HG03469 (cell line): ENCODE measurements around the gene HAND2.

Source experiments
- ATAC-seq: cut with Tn5 transposase; IDR thresholded peaks from one replicate; pipeline ENCODE4 v1.9.1; 2021; ENCODE audit warnings: mild to moderate bottlenecking, moderate library complexity, moderate number of reproducible peaks; ENCODE audit not compliant: unreplicated experiment

HAND2 gene

DNA sequence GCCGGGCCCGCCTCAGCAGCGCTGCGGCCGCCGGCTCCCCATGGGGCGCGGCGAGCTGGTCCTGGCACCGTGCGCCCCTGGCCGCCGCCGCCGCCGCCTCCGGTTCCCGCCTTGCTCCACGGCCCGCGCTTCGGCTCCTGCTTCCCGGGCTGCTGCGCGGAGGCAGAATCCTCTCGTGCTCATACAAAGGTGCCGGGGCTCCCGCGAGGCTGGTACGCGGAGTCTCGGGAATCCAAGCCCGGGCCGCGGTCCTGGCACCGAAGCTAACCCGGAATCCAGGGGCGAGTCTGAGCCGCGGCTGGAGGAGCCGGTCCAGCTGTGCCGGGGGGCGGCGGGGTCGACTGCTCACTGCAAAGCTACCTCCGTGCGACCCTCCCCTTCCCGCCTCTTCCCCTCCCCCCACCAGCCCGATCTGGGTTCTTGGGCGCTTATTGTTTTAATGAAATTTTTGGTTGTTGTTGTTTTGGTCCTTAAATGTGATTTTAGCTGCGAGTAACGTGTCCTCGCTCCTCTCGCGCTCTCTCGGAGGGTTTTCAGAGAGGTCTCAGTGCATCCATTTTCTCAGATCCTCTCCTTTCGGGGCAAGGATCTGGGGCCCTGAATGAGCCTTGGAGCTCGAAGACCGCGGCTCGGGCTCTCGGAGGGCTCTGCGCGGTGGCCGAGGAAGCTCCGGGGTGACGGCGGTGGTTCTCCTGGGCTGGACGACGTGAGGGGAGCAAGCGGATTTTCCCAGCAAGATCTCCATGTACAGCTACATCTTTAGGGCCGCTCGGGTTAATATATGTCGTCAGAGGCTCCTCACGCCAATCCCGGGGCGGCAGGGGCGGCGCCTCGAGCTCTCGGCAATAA lies at the start of gene HAND2:
Gene HAND2, minus strand, starts transcription at position 753 of the 849 bp plus-strand sequence. CDS start 940 bp downstream, outside the sequence.
- no peak for ATAC-seq

DNA sequence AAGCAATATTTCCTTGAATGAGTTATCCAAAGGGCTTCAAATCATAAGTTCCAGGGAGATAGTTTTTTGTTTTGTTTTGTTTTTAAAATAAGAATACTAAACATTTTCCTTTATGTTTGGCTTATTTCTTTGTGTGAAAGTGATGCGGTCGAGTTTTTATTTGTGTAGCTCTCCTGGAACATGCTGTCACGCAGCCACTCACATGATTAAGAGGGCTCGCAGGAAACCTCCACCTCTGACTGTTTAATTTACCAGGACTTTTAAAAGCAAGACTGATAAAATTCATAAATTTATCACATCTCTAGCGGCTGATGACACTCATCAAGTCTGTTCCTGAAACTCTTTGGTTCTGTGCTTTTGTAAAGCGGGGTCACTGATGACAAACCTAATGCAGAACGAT lies 48.9 kb upstream of the HAND2 start:
- no peak for ATAC-seq

DNA sequence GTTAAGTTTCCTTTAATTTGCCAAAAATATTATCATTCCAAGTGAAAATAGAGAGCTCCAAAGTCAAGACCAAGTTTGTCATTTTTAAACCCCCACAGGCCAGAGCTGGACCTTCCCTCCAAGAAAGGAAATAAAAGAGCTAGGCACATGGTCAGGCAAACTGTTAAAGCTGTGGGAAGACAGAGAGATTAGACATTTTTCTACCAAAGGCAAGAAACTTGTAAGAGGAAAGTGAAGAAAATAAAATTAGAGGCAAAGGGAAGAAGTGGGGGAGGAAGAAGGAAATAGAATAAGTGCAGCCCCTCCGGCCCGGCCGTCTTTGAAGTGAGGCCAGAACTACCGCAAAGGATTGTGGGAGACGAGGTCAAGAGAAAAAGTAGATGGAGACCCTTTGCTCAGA lies 47.9 kb upstream of the HAND2 start:
- ATAC-seq: no peak

DNA sequence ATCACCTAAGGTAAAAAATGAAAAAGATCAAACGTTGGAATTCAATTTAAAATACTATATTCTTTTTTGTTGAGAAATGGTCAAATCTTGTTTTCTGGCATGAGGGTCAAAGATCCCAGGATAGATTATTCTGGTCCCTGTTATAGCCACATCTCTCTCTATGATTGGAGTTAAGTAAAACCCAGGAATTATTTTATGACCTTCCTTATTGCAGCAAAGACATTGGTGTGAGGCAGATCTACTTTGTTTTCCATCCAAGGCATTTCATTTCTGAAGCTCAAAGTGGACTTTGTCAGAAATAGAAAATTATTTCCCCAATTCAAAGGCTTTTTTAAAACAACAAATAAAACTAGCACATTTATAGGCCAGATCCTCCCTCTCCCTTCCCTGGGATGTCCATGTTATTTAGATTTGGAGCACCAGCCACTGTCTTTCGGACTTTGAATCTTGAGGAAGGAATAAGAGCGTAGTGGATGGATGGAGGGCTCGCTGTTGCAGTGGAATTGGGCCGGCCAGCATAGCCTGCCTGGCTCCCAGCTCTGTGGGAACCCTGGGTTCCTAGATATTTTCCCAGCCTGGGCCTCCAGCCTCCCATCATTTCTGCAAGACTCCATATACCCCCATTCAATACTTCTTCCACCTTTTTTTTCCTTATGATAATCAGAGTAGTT lies 45.6 kb upstream of the HAND2 start:
- no peak for ATAC-seq

DNA sequence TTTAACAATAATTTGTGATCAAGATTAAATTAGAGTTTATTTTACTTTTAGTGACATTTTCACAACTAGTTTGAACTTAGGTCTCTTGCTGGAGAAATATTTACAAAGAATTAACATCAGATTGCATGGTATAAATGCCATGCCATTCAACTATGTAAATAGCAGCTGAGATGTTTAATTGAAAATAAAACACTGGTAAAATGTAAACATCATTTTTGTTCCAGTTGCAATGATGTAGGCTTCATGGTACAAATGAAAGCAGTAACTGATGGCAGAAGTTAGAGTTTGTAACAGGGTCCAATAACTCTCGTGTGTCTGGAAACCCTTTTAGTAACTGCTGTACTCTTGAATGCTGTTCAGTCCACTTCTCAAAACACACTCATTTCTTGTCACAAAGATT lies 43.7 kb upstream of the HAND2 start:
- no peak for ATAC-seq

DNA sequence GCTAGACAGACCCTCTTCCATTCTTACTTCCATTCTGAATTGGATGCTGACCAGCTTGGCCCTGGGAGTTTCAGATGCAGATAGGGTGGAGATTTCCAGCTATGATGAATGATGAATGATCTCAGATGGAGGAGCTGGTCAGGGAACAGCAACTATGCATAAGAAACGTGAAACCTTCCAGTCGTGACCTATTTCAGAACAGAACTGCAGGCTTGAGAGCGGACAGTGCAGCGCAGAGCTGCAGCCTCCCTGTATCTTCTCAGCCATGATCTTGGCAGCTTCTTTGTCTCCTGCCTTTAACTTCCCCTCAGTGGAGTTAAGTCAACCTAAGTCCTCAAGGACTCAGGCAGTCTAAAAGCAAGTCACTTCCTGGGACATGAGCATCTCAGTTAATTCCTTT lies 43.3 kb upstream of the HAND2 start:
- no peak for ATAC-seq

DNA sequence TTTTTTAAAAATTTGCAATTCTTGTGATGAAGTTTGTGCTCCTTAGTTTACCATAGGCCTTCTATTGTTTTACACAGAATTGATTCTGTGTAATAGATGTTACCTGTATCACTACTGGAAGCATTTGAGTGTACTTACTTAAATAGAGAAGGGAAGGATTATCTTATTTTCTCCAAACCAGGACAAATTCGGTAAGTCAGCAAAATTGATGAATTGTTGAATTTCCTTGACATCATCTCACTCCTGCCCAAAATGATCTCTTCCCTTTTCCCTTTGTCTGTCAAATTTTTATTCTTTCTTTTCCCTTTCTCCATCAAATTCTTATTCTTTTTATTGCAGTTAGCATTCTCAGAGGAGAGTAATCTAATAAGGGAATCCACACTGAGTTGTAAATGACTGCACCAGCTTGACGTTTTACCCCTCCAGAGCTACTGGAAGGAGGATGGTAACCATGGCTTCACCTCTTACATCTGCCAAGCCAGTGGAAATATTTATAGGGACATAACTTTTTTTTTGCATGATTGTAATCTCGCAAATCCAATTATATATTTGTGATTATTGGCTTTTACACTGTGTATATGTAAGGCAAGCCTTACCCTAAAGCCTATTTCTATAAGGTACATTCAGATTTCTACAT lies 42.6 kb upstream of the HAND2 start:
- no peak for ATAC-seq

DNA sequence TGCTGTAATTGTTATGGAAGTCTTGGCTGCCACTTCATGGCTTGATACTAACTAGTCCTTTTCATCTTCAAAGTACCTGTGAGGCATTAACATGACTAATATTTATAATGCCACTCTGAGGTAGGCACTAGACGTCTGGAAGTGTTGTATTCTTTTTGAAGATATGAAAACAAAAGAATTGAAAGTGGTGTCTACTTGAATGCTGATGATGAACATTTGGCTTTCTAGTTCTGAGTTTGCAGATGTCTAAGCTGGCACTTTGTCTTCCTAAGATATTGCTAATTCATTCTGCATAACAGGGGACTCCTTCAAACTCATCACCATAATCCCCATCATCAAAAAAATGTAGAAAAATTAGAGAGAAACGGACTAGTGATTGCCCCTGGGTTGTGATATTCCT lies 41.6 kb upstream of the HAND2 start:
- no peak for ATAC-seq

DNA sequence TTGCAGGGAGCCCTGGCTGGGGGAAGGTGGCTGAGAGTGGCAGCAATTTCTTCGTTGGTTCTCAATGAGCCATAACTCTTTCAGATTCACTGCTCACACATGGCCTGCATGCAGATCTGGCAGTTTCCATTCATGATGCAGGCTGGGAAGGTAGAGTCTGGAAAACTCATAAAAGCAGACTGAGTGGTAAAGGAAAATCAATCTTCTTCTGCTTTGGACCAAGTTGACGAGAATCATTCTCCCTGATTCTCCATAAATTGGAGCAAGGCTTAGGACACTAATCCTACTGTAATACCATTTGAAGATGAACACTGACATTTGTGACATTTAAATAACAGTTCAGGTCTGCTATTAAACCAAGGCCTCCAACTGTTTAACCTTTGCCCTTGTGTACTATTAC lies 35.3 kb upstream of the HAND2 start:
- ATAC-seq: no peak

DNA sequence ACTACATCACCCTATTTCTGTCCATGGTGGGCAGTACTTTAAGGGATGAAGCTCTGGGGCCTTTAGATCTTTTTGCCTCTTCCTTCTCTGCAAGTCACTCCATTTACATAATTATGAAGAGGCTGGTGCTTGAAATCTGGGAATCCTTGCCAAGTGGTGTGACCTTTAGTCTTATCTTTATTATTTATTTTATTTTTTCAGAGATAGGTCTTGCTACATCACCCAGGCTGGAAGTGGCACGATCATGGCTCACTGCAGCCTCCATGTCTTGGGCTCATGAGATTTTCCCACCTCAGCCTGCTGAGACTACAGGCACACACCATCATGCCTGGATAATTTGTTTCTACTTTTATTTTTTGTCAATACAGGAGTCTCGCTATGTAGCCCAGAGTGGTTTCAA lies 34.4 kb upstream of the HAND2 start:
- ATAC-seq: no peak

DNA sequence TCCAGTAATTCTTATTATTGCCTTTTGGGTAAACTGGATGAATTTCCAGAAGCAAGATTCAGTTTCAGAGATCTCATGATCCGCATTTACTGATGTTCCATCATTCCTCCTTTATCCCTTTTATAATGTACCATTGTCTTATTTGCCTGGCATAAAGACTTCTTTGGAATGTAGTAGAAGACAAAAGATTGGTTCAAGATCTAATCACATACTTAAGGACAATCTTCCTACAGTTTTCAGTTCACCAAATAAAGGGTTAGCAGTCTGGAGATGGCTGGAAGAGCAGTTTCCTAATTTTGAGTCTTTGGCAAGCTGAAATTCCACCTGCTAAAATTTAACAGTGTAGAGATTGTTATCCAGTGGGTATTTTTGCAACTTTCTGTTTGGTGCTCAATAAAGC lies 30.9 kb upstream of the HAND2 start:
- no peak for ATAC-seq

DNA sequence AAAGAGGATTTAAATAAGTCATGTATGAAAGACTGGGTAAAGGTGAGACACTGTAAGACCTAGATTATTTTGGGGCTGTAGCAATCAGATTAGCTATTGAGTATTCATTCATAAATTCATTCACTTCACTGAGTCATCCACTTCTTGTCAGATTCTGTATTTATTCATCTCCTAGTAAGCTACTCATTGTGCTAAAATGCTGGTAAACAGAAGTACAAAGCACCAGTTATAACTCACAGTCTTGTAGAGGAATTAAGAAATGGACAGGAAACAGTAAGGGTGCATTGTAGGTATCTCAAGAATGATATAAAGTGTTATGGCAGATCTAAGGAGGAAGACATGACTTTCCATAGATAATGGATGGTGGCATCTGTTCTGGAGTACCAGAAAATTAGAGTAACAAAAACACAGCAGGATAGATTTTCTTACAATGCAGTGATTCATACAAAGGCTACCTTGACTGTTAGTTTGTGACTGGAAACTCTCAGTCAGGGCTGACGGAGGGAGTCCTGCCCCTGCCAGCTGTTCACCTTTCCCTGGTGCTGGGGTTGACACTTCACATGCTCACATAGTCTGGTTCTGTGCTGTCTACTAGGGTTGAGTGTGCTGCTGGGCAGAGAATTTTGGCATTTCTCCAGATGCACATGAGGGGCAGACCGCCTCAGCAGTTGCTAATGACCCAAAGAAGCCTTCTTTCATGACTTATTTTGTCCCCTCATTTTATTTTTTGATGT lies 26.5 kb upstream of the HAND2 start:
- ATAC-seq: no peak

DNA sequence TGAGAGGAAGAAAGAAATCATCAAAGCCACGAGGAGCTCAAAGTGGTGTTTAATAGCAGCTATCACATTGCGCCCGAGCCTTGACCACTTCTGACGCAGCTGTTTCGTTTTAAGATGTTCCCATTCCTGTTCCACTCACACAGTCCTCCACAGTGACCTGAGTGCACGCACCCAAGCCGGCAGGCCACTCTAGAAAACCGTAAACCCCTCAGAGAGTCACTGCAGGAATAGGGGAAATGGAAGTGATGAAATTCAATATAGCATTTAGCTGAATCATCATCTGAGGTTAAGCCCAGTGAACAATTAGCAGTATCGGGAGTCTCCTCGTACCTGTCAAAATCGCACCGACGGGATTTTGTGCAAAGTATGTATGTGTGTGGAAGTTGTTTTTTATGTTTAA lies 17.9 kb upstream of the HAND2 start:
- no peak for ATAC-seq

DNA sequence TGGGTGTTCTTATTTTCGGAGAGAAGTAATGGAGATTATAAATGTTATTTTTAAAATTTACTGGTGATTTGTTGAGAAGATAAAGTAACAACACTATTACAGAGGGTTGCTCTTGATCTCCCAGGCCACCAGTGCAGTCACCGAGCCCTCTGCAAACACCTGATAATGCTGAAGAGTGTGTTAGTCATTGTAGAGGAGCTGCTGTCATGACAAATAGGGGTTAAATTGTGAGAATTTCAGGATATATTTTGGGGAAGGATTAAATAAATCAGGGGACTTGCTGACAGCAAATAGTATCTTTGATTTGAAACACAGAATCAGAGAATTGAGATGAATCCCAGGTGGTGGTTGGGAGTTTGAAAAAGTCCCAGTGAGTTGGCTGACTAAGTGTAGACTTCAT lies 16.7 kb upstream of the HAND2 start:
- no peak for ATAC-seq

DNA sequence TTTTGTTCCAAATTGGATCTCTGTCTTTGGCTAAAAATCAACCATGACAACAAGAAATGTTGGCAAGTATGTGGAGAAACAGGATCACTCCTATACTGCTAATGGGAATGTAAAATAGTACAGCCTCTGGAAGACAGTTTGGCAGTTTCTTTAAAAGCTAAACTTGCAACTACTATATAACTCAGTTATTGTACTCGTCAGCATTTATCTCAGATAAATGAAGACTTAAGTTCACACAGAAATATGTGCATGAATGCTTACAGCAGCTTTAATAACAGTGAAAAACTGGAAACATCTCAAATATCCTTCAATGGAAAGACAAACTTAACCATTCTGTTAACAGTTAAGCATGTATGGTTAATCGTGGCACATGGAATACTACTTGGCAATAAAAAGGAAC lies 15.4 kb upstream of the HAND2 start:
- no peak for ATAC-seq

DNA sequence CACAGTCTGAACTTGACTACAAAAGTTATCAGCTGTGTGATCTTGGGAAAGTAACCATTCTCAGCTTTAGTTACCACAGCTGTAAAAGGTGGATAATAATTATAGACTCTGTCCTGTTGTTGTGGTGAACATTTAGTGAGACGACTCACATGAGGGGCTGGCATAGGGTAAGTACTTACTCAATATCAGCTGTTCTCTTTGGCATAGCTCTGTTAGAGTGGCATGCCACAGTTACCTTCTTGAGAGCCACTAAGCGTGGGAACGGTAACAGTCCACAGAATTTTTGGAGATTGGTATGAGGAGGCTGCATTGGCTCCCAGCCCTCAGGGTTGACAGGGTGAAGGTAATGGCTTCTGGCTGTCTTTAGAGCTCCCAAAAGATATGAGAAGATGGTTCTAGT lies 13.2 kb upstream of the HAND2 start:
- ATAC-seq: no peak

DNA sequence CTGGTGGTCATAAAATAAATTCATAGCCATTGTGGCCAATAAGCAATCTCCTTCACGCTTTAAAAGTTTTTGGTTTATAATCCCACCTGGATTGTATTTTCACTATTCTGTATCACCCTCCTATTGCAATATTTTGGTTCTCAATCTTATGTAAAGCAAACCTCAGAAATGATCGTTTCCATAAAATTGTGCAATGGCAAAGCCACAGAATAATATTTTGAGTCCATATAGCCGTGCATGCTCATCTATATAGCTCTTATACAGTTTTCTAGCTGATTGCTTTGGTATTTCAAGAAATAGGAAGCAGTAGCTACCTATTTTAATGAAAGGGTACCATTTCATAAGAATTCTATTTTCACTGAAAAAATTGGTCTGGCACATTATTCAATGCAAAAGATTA lies 10.0 kb upstream of the HAND2 start:
- no peak for ATAC-seq

DNA sequence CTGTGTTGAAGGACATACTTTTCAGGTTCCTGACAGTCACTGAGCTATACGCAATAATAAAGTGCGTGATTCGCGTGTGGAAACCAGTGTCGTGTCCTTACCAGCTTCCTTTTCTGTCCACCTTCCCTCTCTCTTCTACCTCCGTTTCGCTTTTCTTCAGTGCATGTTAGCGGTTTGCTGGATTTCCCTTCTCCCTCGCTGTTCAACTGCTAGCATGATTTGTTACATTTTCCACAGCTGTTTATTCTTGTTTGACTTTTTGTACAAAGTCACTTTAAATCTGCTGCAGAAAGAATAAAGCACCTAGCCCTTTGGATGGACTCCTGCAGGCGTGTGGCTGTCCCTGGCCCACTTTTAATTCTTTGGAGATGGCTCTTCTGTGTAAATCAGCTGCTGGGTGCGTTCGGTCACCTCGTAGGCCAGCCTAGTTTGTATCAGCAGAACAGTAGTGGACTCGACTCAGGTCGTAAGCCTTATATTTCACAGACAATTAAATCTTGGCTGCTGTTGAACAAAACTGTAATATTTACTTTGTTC lies 8.9 kb upstream of the HAND2 start:
- ATAC-seq: no peak

DNA sequence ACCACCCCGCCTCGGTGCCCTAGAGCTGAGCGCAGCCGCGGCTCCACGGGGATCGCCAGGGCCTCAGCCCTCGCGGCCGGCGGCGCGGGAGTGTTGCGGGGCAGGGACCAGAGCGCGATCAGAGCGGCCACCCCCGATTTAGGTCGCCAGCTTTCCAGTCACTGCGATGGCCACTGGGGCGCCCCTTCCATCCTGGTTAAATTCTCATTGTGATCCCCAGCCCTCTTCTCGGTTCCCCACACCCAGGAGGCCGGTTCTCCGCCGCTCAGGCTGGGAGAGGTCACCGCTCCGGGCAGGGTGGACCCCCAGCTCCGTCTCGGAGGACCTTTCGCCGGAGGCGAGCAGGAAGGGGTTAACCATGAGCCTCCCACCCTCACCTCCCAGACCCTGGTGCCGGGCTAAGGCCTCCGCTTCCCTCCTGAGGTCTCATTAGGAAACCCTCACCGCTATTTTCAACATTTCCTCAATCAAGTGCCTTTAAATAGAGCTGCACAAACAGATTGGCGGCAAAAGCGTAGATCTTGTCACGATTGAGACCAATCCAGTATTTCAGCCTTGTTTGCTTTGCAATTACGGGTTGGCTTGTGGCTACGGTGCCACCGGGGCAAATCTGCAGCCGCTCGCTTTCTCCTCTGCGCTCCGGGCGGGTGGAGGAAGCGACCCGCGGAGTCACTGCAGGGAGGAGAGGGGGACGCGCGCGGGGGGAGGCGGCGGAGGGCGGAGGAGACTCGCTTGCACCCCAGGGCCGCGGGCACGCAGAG lies 8.3 kb upstream of the HAND2 start:
- no peak for ATAC-seq

DNA sequence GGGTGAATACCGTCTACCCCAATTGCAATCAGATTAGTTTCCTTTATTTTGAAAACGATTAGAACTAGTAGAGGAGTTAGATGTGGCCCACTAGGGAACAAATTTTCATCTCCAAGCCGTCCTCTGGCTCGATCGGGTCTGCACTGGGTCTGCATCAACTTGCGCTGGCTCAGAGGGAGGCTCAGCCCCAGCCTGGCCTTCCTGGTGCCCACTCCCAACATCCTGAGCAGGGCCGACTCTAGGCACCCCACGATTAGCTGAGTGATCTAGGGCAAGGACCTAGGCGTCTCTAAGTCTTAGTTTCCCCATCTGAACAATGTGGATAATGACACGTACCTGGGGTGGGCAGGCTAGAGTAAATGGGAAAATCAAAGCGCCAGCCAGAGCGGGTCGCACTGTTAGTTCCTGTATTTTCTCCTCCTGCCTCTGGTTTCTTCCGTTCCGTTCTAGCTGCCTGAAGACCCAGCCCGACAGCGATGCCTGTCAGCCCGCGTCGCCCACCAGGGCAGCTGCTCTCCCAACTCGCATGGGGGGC lies 7.7 kb upstream of the HAND2 start:
- no peak for ATAC-seq
